HEK293T (cell line): ENCODE results near the gene ATG13.

Source experiments
- BHLHE40 ChIP-seq: fragments of 450-650 bp; IDR thresholded peaks from 2 replicates; pipeline ENCODE4 v1.6.1; 2016; ENCODE audit warnings: mild to moderate bottlenecking, moderate library complexity, borderline replicate concordance
- ELF4 ChIP-seq: fragments of 450-650 bp; IDR thresholded peaks from 2 replicates; pipeline ENCODE4 v1.6.1; 2017; ENCODE audit warnings: antibody characterized with exemption
- FOXA1 ChIP-seq: fragments of 450-650 bp; IDR thresholded peaks from 2 replicates; pipeline ENCODE4 v1.6.1; 2016; ENCODE audit warnings: mild to moderate bottlenecking
- FOXK2 ChIP-seq: fragments of 450-650 bp; IDR thresholded peaks from 2 replicates; pipeline ENCODE4 v1.6.1; 2016; ENCODE audit warnings: mild to moderate bottlenecking
- FOXM1 ChIP-seq: fragments of 450-650 bp; IDR thresholded peaks from 2 replicates; pipeline ENCODE4 v1.6.1; 2017; ENCODE audit warnings: mild to moderate bottlenecking, borderline replicate concordance
- HDGF ChIP-seq: fragments of 450-650 bp; IDR thresholded peaks from 2 replicates; pipeline ENCODE4 v1.6.1; 2017; ENCODE audit warnings: antibody characterized with exemption, borderline replicate concordance
- L3MBTL2 ChIP-seq: fragments of 450-650 bp; conservative IDR thresholded peaks from 2 replicates; pipeline ENCODE4 v1.6.1; 2016; ENCODE audit warnings: mild to moderate bottlenecking
- LEF1 ChIP-seq: fragments of 450-650 bp; IDR thresholded peaks from 2 replicates; pipeline ENCODE4 v1.6.1; 2017; ENCODE audit warnings: mild to moderate bottlenecking, borderline replicate concordance
- NFRKB ChIP-seq: fragments of 450-650 bp; IDR thresholded peaks from 2 replicates; pipeline ENCODE4 v1.6.1; 2016; ENCODE audit warnings: mild to moderate bottlenecking, moderate library complexity
- SP1 ChIP-seq: fragments of 450-650 bp; IDR thresholded peaks from 2 replicates; pipeline ENCODE4 v1.6.1; 2017
- SUZ12 ChIP-seq: fragments of 450-650 bp; IDR thresholded peaks from 2 replicates; pipeline ENCODE4 v1.6.1; 2016; ENCODE audit warnings: mild to moderate bottlenecking
- TARDBP ChIP-seq: fragments of 450-650 bp; IDR thresholded peaks from 2 replicates; pipeline ENCODE4 v1.6.1; 2016
- ZNF384 ChIP-seq: fragments of 450-650 bp; IDR thresholded peaks from 2 replicates; pipeline ENCODE4 v1.6.1; 2016
- TF ChIP-seq, protein P1 (sequence below): fragments of 450-650 bp; IDR thresholded peaks from 2 replicates; pipeline ENCODE4 v1.6.1; 2016

- TF ChIP-seq, protein P1, sequence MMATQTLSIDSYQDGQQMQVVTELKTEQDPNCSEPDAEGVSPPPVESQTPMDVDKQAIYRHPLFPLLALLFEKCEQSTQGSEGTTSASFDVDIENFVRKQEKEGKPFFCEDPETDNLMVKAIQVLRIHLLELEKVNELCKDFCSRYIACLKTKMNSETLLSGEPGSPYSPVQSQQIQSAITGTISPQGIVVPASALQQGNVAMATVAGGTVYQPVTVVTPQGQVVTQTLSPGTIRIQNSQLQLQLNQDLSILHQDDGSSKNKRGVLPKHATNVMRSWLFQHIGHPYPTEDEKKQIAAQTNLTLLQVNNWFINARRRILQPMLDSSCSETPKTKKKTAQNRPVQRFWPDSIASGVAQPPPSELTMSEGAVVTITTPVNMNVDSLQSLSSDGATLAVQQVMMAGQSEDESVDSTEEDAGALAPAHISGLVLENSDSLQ = no peak
- TF ChIP-seq SP1 = no peak
- TF ChIP-seq TARDBP = no peak
- no peak for TF ChIP-seq SUZ12
- TF ChIP-seq LEF1 = no peak
- no peak for TF ChIP-seq BHLHE40
- TF ChIP-seq ELF4 = no peak
- no peak for TF ChIP-seq FOXM1
- TF ChIP-seq FOXA1 = no peak
- no peak for TF ChIP-seq HDGF
- TF ChIP-seq NFRKB = no peak
- TF ChIP-seq L3MBTL2 = no peak
- TF ChIP-seq ZNF384 = no peak
- no peak for TF ChIP-seq FOXK2
Observed at GRCh38 chr11:46719543-46720218, 102.3 kb downstream of the ATG13 start.
